PC-3 (cell line): ENCODE data around the gene ADGRD1. TPM values are rescaled to one million over a fixed set of nuclear protein-coding genes. Genes with fewer than 3 reads are reported as not detected.

Experiments
- ATAC-seq: fragments of 200-7000 bp; cut with Tn5 transposase; 2 replicates; pipeline ENCODE4 v1.9.1; 2020; ENCODE audit warnings: mild to moderate bottlenecking, moderate library complexity
- BruUV-seq: library from RNA; stranded (reverse); fragments of 400-500 nt; replicated peaks from 2 replicates; lab custom pipeline; 2021; lab: Mats Ljungman, UMichigan
- CTCF ChIA-PET: fragments of 300-600 bp; sonication (Branson Sonifier 250); formaldehyde crosslinking; loops from one replicate; lab custom pipeline; 2022; ENCODE audit warnings: antibody characterized with exemption; lab: Charles Lee
- POLR2A ChIA-PET: fragments of 300-600 bp; sonication (Branson Sonifier 250); formaldehyde crosslinking; loops from one replicate; lab custom pipeline; 2022; ENCODE audit warnings: antibody characterized with exemption; ENCODE audit not compliant: unreplicated experiment; lab: Charles Lee
- DNase-seq: peaks from one replicate; pipeline ENCODE4 v3.0.0-alpha.2; 2015
- H2AFZ ChIP-seq: fragments of 300-600 bp; sonication (generic); 2 replicates; pipeline ENCODE4 v1.6.0; 2016; ENCODE audit warnings: antibody characterized with exemption, low read length
- H3F3A ChIP-seq: fragments of 300-600 bp; sonication (generic); one replicate; pipeline ENCODE4 v1.6.0; 2017; ENCODE audit warnings: antibody characterized with exemption, low read length, control low read depth, mild to moderate bottlenecking; ENCODE audit not compliant: unreplicated experiment
- H3K27ac ChIP-seq: fragments of 300-600 bp; sonication (generic); 2 replicates; pipeline ENCODE4 v1.5.1; 2016; ENCODE audit warnings: mild to moderate bottlenecking, low read length
- H3K27me3 ChIP-seq: fragments of 300-600 bp; sonication (generic); 2 replicates; pipeline ENCODE4 v1.6.1; 2016; ENCODE audit warnings: low read length, mixed read lengths
- H3K36me3 ChIP-seq: fragments of 300-600 bp; sonication (generic); 2 replicates; pipeline ENCODE4 v1.6.1; 2016; ENCODE audit warnings: low read depth, mixed run types, low read length, mixed read lengths
- H3K4me1 ChIP-seq: fragments of 300-600 bp; sonication (generic); 2 replicates; pipeline ENCODE4 v1.5.1; 2016; ENCODE audit warnings: low read length; ENCODE audit not compliant: insufficient read depth
- H3K4me2 ChIP-seq: fragments of 300-600 bp; sonication (generic); 2 replicates; pipeline ENCODE4 v1.6.0; 2016; ENCODE audit warnings: low read length
- H3K4me3 ChIP-seq: fragments of 300-600 bp; sonication (generic); 2 replicates; pipeline ENCODE4 v1.5.1; 2016; ENCODE audit warnings: mild to moderate bottlenecking, low read length, mixed read lengths
- H3K79me2 ChIP-seq: fragments of 300-600 bp; sonication (generic); 2 replicates; pipeline ENCODE4 v1.6.1; 2017; ENCODE audit warnings: low read length, mixed read lengths
- H3K9ac ChIP-seq: fragments of 300-600 bp; sonication (generic); 2 replicates; pipeline ENCODE4 v1.6.0; 2016; ENCODE audit warnings: mild to moderate bottlenecking, low read length
- H3K9me2 ChIP-seq: fragments of 300-600 bp; sonication (generic); replicated peaks from 2 replicates; pipeline ENCODE4 v1.6.1; 2016; ENCODE audit warnings: mixed run types, low read length, mixed read lengths
- H3K9me3 ChIP-seq: fragments of 300-600 bp; sonication (generic); 2 replicates; pipeline ENCODE4 v1.6.1; 2016; ENCODE audit warnings: low read length, mixed read lengths
- H4K20me1 ChIP-seq: fragments of 300-600 bp; sonication (generic); 2 replicates; pipeline ENCODE4 v1.6.1; 2016; ENCODE audit warnings: low read length, mixed read lengths
- CTCF ChIP-seq: fragments of 300-600 bp; sonication (generic); conservative IDR thresholded peaks from 2 replicates; pipeline ENCODE4 v1.5.1; 2017; ENCODE audit warnings: antibody characterized with exemption, low read depth, mild to moderate bottlenecking, low read length
- EZH2 ChIP-seq: fragments of 300-600 bp; sonication (generic); IDR thresholded peaks from one replicate; pipeline ENCODE4 v1.6.1; 2017; ENCODE audit warnings: antibody characterized with exemption, mild to moderate bottlenecking, low read length; ENCODE audit not compliant: unreplicated experiment
- EZH2phosphoT487 ChIP-seq: fragments of 300-600 bp; sonication (generic); IDR thresholded peaks from 2 replicates; pipeline ENCODE4 v1.6.1; 2018; ENCODE audit warnings: mild to moderate bottlenecking, antibody characterized with exemption, low read length, borderline replicate concordance
- intact Hi-C: fragments of 100-400 bp; cut with micrococcal nuclease; formaldehyde crosslinking; loops from 2 replicates; pipeline ENCODE4 v1.9.0; 2023
- total RNA-seq: library from RNA; depleted of rRNA; stranded (reverse); fragments of >200 nt; gene quantifications from 2 replicates; pipeline ENCODE4 v1.2.3, GENCODE V29; 2014

ADGRD1 gene
- total RNA-seq, 1 experiment from 2014 or later, result 0.18 TPM

- Histone ChIP-seq H3K79me2 (no peaks in the 10 kb centered on the region), H3K27me3 (peaks cover 98% of the 10 kb centered on the region), H3K27ac (no peak overlapping the region), H3K36me3 (no peaks in the 10 kb centered on the region), H3K4me1 (no peaks in the 10 kb centered on the region), H3K4me3 (no peak overlapping the region), H3K9ac (no peak overlapping the region), H3K9me2 (no peaks in the 10 kb centered on the region), H3K4me2 (no peak overlapping the region), H2AFZ (no peak overlapping the region), H4K20me1 (no peaks in the 10 kb centered on the region), H3K9me3 (no peaks in the 10 kb centered on the region), H3F3A (no peaks in the 10 kb centered on the region)
- TF ChIP-seq EZH2, result no peak
- no peak for TF ChIP-seq CTCF
- no peak for TF ChIP-seq EZH2phosphoT487
- POLR2A ChIA-PET, result no interaction called here
- DNase-seq, result no peak
- CTCF ChIA-PET, result no interaction called here
- no TSS peak for BruUV-seq
- ATAC-seq, result no peak
- intact Hi-C loops, result no loop called here
These were observed 18.3 kb downstream of the ADGRD1 start for GRCh38 chr12:130971925-130972585.

- Histone ChIP-seq H3K79me2 (no peaks in the 10 kb centered on the region), H3K4me1 (no peaks in the 10 kb centered on the region), H3F3A (no peaks in the 10 kb centered on the region), H3K9me2 (no peaks in the 10 kb centered on the region), H4K20me1 (no peaks in the 10 kb centered on the region), H3K36me3 (no peaks in the 10 kb centered on the region), H3K4me3 (no peak overlapping the region), H3K27ac (no peak overlapping the region), H2AFZ (no peak overlapping the region), H3K9ac (no peak overlapping the region), H3K4me2 (no peak overlapping the region), H3K27me3 (peaks cover 98% of the 10 kb centered on the region), H3K9me3 (no peaks in the 10 kb centered on the region)
- intact Hi-C loops, result no loop called here
- ChIA-PET POLR2A (no interaction called here), CTCF (no interaction called here)
- DNase-seq, result no peak
- ATAC-seq, result no peak
- no TSS peak for BruUV-seq
- no peak for TF ChIP-seq EZH2phosphoT487
- TF ChIP-seq CTCF, result no peak
- no peak for TF ChIP-seq EZH2
These were observed 18.9 kb downstream of the ADGRD1 start for GRCh38 chr12:130972586-130972950.

- no peak overlapping the region for H3K4me2 ChIP-seq
- H3K36me3 ChIP-seq, result no peaks in the 10 kb centered on the region
- H4K20me1 ChIP-seq, result no peaks in the 10 kb centered on the region
- no peak overlapping the region for H2AFZ ChIP-seq
- ATAC-seq (no peak), DNase-seq (no peak)
- no peak for TF ChIP-seq CTCF
- TF ChIP-seq EZH2, result no peak
- no peak for TF ChIP-seq EZH2phosphoT487
- H3K27ac ChIP-seq, result no peak overlapping the region
- peaks cover 98% of the 10 kb centered on the region for H3K27me3 ChIP-seq
- H3K9ac ChIP-seq, result no peak overlapping the region
- no peaks in the 10 kb centered on the region for H3K4me1 ChIP-seq
- no peaks in the 10 kb centered on the region for H3K79me2 ChIP-seq
- no peak overlapping the region for H3K4me3 ChIP-seq
- ChIA-PET POLR2A (no interaction called here), CTCF (no interaction called here)
- intact Hi-C loops, result no loop called here
- no peaks in the 10 kb centered on the region for H3F3A ChIP-seq
- no peaks in the 10 kb centered on the region for H3K9me3 ChIP-seq
- no peaks in the 10 kb centered on the region for H3K9me2 ChIP-seq
- BruUV-seq, result no TSS peak
These were observed 19.4 kb downstream of the ADGRD1 start for GRCh38 chr12:130973109-130973508.
